ENCODE data around the gene GATA3.
A peak's percentile ranks its signal among the peaks of the same experiment; 100 is the strongest.

GATA3 gene

GRCh38 chr10:8075282-8076260 lies 21.1 kb downstream of the GATA3 start:
- Mint-ChIP-seq H3K4me3 (no peak overlapping the region), H3K36me3 (peaks cover 20% of the 10 kb centered on the region), H3K9me3 (ENCODE audit: low read depth) (no peaks in the 10 kb centered on the region), H3K4me1 (ENCODE audit: low read depth) (peaks cover 41% of the 10 kb centered on the region), H3K27ac (peak overlapping the region; percentile 64), H3K27me3 (no peaks in the 10 kb centered on the region)

GRCh38 chr10:8076933-8077332 lies 22.4 kb downstream of the GATA3 start:
- no peaks in the 10 kb centered on the region for H3K27me3 Mint-ChIP-seq
- no peaks in the 10 kb centered on the region for H3K9me3 Mint-ChIP-seq (ENCODE audit: low read depth)
- peaks cover 29% of the 10 kb centered on the region for H3K4me1 Mint-ChIP-seq (ENCODE audit: low read depth)
- H3K4me3 Mint-ChIP-seq, result no peak overlapping the region
- H3K36me3 Mint-ChIP-seq, result peaks cover 17% of the 10 kb centered on the region
- H3K27ac Mint-ChIP-seq, result no peak overlapping the region

- H3K36me3 Mint-ChIP-seq, result peaks cover 17% of the 10 kb centered on the region
- H3K27me3 Mint-ChIP-seq, result no peaks in the 10 kb centered on the region
- H3K9me3 Mint-ChIP-seq (ENCODE audit: low read depth), result no peaks in the 10 kb centered on the region
- no peak overlapping the region for H3K4me3 Mint-ChIP-seq
- H3K4me1 Mint-ChIP-seq (ENCODE audit: low read depth), result peaks cover 20% of the 10 kb centered on the region
- peak overlapping the region; percentile 7 for H3K27ac Mint-ChIP-seq
Observed at GRCh38 chr10:8078027-8078426, 23.5 kb downstream of the GATA3 start.

GRCh38 chr10:8079126-8079525 lies 24.6 kb downstream of the GATA3 start:
- Mint-ChIP-seq H3K27ac (no peak overlapping the region), H3K4me3 (no peak overlapping the region), H3K36me3 (peaks cover 14% of the 10 kb centered on the region), H3K4me1 (ENCODE audit: low read depth) (peaks cover 9% of the 10 kb centered on the region), H3K9me3 (ENCODE audit: low read depth) (no peaks in the 10 kb centered on the region), H3K27me3 (no peaks in the 10 kb centered on the region)

GRCh38 chr10:8084799-8085198 lies 30.3 kb downstream of the GATA3 start:
- H3K27ac Mint-ChIP-seq, result no peak overlapping the region
- no peaks in the 10 kb centered on the region for H3K9me3 Mint-ChIP-seq (ENCODE audit: low read depth)
- peaks cover 20% of the 10 kb centered on the region for H3K4me1 Mint-ChIP-seq (ENCODE audit: low read depth)
- no peaks in the 10 kb centered on the region for H3K27me3 Mint-ChIP-seq
- H3K4me3 Mint-ChIP-seq, result no peak overlapping the region
- peaks cover 10% of the 10 kb centered on the region for H3K36me3 Mint-ChIP-seq

GRCh38 chr10:8085251-8085650 lies 30.8 kb downstream of the GATA3 start:
- H3K27me3 Mint-ChIP-seq, result no peaks in the 10 kb centered on the region
- H3K36me3 Mint-ChIP-seq, result peaks cover 10% of the 10 kb centered on the region
- H3K9me3 Mint-ChIP-seq (ENCODE audit: low read depth), result no peaks in the 10 kb centered on the region
- no peak overlapping the region for H3K27ac Mint-ChIP-seq
- no peak overlapping the region for H3K4me3 Mint-ChIP-seq
- H3K4me1 Mint-ChIP-seq (ENCODE audit: low read depth), result peaks cover 21% of the 10 kb centered on the region

- H3K4me3 Mint-ChIP-seq, result no peak overlapping the region
- no peaks in the 10 kb centered on the region for H3K9me3 Mint-ChIP-seq (ENCODE audit: low read depth)
Observed at GRCh38 chr10:8086315-8086714, 31.8 kb downstream of the GATA3 start.

GRCh38 chr10:8088504-8088903 lies 34.0 kb downstream of the GATA3 start:
- Mint-ChIP-seq H3K9me3 (ENCODE audit: low read depth) (no peaks in the 10 kb centered on the region), H3K27ac (no peak overlapping the region)

More at GRCh38 chr10:8086315-8086714, 31.8 kb downstream of the GATA3 start:
- Mint-ChIP-seq H3K36me3 (peaks cover 9% of the 10 kb centered on the region), H3K27me3 (no peaks in the 10 kb centered on the region), H3K27ac (no peak overlapping the region), H3K4me1 (ENCODE audit: low read depth) (peaks cover 21% of the 10 kb centered on the region)

GRCh38 chr10:8092428-8092827 lies 37.9 kb downstream of the GATA3 start:
- no peak overlapping the region for H3K27ac Mint-ChIP-seq
- H3K4me1 Mint-ChIP-seq (ENCODE audit: low read depth), result peaks cover 16% of the 10 kb centered on the region
- H3K27me3 Mint-ChIP-seq, result no peaks in the 10 kb centered on the region
- H3K9me3 Mint-ChIP-seq (ENCODE audit: low read depth), result no peaks in the 10 kb centered on the region
- H3K4me3 Mint-ChIP-seq, result no peak overlapping the region
- H3K36me3 Mint-ChIP-seq, result peaks cover 9% of the 10 kb centered on the region

More at GRCh38 chr10:8088504-8088903, 34.0 kb downstream of the GATA3 start:
- H3K4me3 Mint-ChIP-seq, result no peak overlapping the region
- peaks cover 21% of the 10 kb centered on the region for H3K4me1 Mint-ChIP-seq (ENCODE audit: low read depth)
- peaks cover 6% of the 10 kb centered on the region for H3K36me3 Mint-ChIP-seq
- no peaks in the 10 kb centered on the region for H3K27me3 Mint-ChIP-seq

- Mint-ChIP-seq H3K36me3 (peaks cover 5% of the 10 kb centered on the region), H3K27me3 (no peaks in the 10 kb centered on the region), H3K4me3 (no peak overlapping the region), H3K27ac (no peak overlapping the region), H3K9me3 (ENCODE audit: low read depth) (no peaks in the 10 kb centered on the region), H3K4me1 (ENCODE audit: low read depth) (no peaks in the 10 kb centered on the region)
Observed at GRCh38 chr10:8095959-8096358, 41.5 kb downstream of the GATA3 start.

- no peaks in the 10 kb centered on the region for H3K4me1 Mint-ChIP-seq (ENCODE audit: low read depth)
Observed at GRCh38 chr10:8096931-8097330, 42.4 kb downstream of the GATA3 start.

GRCh38 chr10:8100366-8100765 lies 45.9 kb downstream of the GATA3 start:
- no peak overlapping the region for H3K27ac Mint-ChIP-seq
- H3K4me1 Mint-ChIP-seq (ENCODE audit: low read depth), result peaks cover 4% of the 10 kb centered on the region
- no peaks in the 10 kb centered on the region for H3K9me3 Mint-ChIP-seq (ENCODE audit: low read depth)
- H3K4me3 Mint-ChIP-seq, result no peak overlapping the region
- H3K36me3 Mint-ChIP-seq, result peaks cover 5% of the 10 kb centered on the region
- H3K27me3 Mint-ChIP-seq, result no peaks in the 10 kb centered on the region

More at GRCh38 chr10:8096931-8097330, 42.4 kb downstream of the GATA3 start:
- H3K4me3 Mint-ChIP-seq, result no peak overlapping the region
- H3K27ac Mint-ChIP-seq, result no peak overlapping the region
- no peaks in the 10 kb centered on the region for H3K27me3 Mint-ChIP-seq
- H3K36me3 Mint-ChIP-seq, result peaks cover 5% of the 10 kb centered on the region
- H3K9me3 Mint-ChIP-seq (ENCODE audit: low read depth), result no peaks in the 10 kb centered on the region

GRCh38 chr10:8102708-8103401 lies 48.4 kb downstream of the GATA3 start:
- no peak overlapping the region for H3K27ac Mint-ChIP-seq
- H3K36me3 Mint-ChIP-seq, result peaks cover 2% of the 10 kb centered on the region
- no peak overlapping the region for H3K4me3 Mint-ChIP-seq
- no peaks in the 10 kb centered on the region for H3K27me3 Mint-ChIP-seq
- peaks cover 4% of the 10 kb centered on the region for H3K4me1 Mint-ChIP-seq (ENCODE audit: low read depth)
- no peaks in the 10 kb centered on the region for H3K9me3 Mint-ChIP-seq (ENCODE audit: low read depth)

- Mint-ChIP-seq H3K4me3 (no peak overlapping the region), H3K9me3 (ENCODE audit: low read depth) (no peaks in the 10 kb centered on the region), H3K27me3 (no peaks in the 10 kb centered on the region), H3K36me3 (peaks cover 2% of the 10 kb centered on the region), H3K27ac (no peak overlapping the region), H3K4me1 (ENCODE audit: low read depth) (peaks cover 4% of the 10 kb centered on the region)
Observed at GRCh38 chr10:8103543-8103942, 49.1 kb downstream of the GATA3 start.

GRCh38 chr10:8104005-8104404 lies 49.5 kb downstream of the GATA3 start:
- H3K9me3 Mint-ChIP-seq (ENCODE audit: low read depth), result no peaks in the 10 kb centered on the region
- no peak overlapping the region for H3K27ac Mint-ChIP-seq
- peaks cover 2% of the 10 kb centered on the region for H3K36me3 Mint-ChIP-seq
- no peak overlapping the region for H3K4me3 Mint-ChIP-seq
- H3K27me3 Mint-ChIP-seq, result no peaks in the 10 kb centered on the region
- H3K4me1 Mint-ChIP-seq (ENCODE audit: low read depth), result peaks cover 4% of the 10 kb centered on the region
